Karpas-422 (cell line): ENCODE data around the gene PCGF2. TPM values are rescaled to one million over a fixed set of nuclear protein-coding genes. Genes with fewer than 3 reads are reported as not detected.

Source experiments
- DNase-seq: peaks from one replicate; pipeline ENCODE4 v3.0.0-alpha.2; 2015
- H2AFZ ChIP-seq: fragments of 200-600 bp; sonication (generic); 2 replicates; pipeline ENCODE4 v1.6.1; 2014; ENCODE audit warnings: antibody characterized with exemption, low read length, mixed read lengths
- H3K27ac ChIP-seq: fragments of 200-600 bp; sonication (generic); 2 replicates; pipeline ENCODE4 v1.5.1; 2014; ENCODE audit warnings: mild to moderate bottlenecking, low read length, moderate library complexity
- H3K27me3 ChIP-seq: fragments of 200-600 bp; sonication (generic); 2 replicates; pipeline ENCODE4 v1.6.1; 2014; ENCODE audit warnings: low read length, mixed read lengths
- H3K36me3 ChIP-seq: fragments of 200-600 bp; sonication (generic); 2 replicates; pipeline ENCODE4 v1.6.1; 2014; ENCODE audit warnings: low read length, mixed read lengths; ENCODE audit not compliant: insufficient read depth
- H3K4me1 ChIP-seq: fragments of 200-600 bp; sonication (generic); 2 replicates; pipeline ENCODE4 v1.6.1; 2014; ENCODE audit warnings: mild to moderate bottlenecking, low read length, mixed read lengths
- H3K4me2 ChIP-seq: fragments of 200-600 bp; sonication (generic); 2 replicates; pipeline ENCODE4 v1.6.1; 2014; ENCODE audit warnings: low read length, low read depth, mild to moderate bottlenecking; ENCODE audit not compliant: poor library complexity, severe bottlenecking
- H3K4me3 ChIP-seq: fragments of 200-600 bp; sonication (generic); 2 replicates; pipeline ENCODE4 v1.5.1; 2014; ENCODE audit warnings: mild to moderate bottlenecking, antibody characterized with exemption, low read length, mixed read lengths
- H3K79me2 ChIP-seq: fragments of 200-600 bp; sonication (generic); 2 replicates; pipeline ENCODE4 v1.6.1; 2014; ENCODE audit warnings: mild to moderate bottlenecking, low read length, mixed read lengths
- H3K9ac ChIP-seq: fragments of 200-600 bp; sonication (generic); 2 replicates; pipeline ENCODE4 v1.6.0; 2014; ENCODE audit warnings: low read length
- H3K9me2 ChIP-seq: fragments of 200-600 bp; sonication (generic), shearing (Covaris generic); replicated peaks from 2 replicates; pipeline ENCODE4 v1.6.0; 2014; ENCODE audit warnings: mild to moderate bottlenecking, low read length, moderate library complexity; ENCODE audit not compliant: insufficient read depth
- H3K9me3 ChIP-seq: fragments of 300-700, 200-600 bp; sonication (generic); 2 replicates; pipeline ENCODE4 v1.6.1; 2014; ENCODE audit warnings: low read length, mixed read lengths
- H4K20me1 ChIP-seq: fragments of 200-600 bp; sonication (generic); 2 replicates; pipeline ENCODE4 v1.6.1; 2014; ENCODE audit warnings: mild to moderate bottlenecking, antibody characterized with exemption, low read length, low read depth; ENCODE audit not compliant: insufficient read depth
- total RNA-seq: library from RNA; depleted of rRNA; stranded (reverse); fragments of >200 nt; shearing (Covaris generic); gene quantifications from 2 replicates; pipeline ENCODE4 v1.2.3, GENCODE V29; 2014; ENCODE audit warnings: low replicate concordance

The PCGF2 gene
- total RNA-seq, 1 experiment from 2014 or later = 0.15 TPM

DNA sequence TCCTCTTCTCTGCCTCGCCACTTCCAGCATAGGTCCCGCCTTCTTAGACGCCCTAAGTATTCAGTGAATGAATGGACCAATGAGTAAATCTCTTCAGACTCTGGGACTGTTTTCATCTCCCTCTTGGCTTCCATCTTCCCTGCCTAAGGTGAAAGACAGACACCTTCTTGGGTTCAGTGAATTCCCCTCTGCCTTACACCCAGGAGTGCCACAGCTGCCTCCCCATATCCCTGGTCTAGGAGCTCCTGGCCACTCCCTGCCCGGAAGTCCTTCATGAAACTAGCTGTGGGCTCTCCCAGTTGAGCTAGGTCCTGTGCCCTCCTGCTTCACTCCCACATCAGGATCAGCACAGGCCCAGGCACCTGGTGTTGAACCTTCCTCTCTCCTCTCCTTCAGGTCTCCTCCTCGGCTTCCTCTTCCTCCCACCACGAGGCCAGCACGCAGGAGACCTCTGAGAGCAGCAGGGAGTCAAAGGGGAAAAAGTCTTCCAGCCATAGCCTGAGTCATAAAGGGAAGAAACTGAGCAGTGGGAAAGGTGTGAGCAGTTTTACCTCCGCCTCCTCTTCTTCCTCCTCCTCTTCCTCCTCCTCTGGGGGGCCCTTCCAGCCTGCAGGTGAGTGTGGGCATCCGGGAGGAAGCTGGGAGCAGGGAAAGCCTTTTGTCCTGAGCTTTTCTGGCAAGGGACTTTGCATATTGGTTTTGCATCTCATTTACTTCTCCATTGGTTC lies 32.8 kb downstream of the PCGF2 start:
- H3K79me2 ChIP-seq = no peaks in the 10 kb centered on the region
- no peaks in the 10 kb centered on the region for H3K4me1 ChIP-seq
- H3K9me3 ChIP-seq = no peaks in the 10 kb centered on the region
- no peak overlapping the region for H3K4me3 ChIP-seq
- H2AFZ ChIP-seq = no peak overlapping the region
- H4K20me1 ChIP-seq = 0 out of 2 replicates have a peak, but pooled peaks cover 2% of the 10 kb centered on the region
- H3K27me3 ChIP-seq = no peaks in the 10 kb centered on the region
- peaks cover 4% of the 10 kb centered on the region; the same call in 1 of the 2 replicates for H3K36me3 ChIP-seq
- no peak for DNase-seq
- no peak overlapping the region for H3K4me2 ChIP-seq
- no peak overlapping the region for H3K9ac ChIP-seq
- H3K9me2 ChIP-seq = no peaks in the 10 kb centered on the region
- no peak overlapping the region for H3K27ac ChIP-seq

DNA sequence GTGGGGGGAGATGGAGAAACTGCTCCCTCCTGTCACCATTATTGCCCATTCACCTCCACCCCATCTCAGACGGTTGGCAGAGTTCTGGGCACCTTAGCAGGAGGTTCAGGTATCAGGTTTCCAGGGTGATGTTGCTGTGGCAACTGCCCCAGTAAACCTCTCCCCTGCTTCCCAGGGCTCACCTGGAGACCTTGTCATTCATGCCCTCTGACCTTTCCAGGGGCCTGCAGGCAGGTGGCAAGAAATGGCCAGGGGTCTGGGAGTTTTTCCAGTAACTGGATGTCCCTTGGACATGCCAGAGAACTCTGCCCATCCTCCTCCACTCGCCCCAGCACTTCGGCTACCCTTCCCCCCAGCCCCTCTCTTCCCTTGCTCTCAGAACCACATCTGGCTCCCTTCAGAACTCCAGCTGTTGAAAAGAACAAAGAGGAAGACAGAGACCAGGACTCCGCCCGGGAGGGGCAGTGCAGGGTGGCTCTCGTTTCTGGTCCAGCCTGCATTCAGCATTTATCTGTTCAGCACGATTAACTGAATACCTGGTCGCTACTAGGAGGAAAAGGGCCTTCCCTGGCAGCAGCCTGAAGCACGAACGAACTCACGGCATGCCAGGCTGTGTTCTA lies 34.6 kb downstream of the PCGF2 start:
- Histone ChIP-seq H3K27me3 (no peaks in the 10 kb centered on the region), H3K27ac (no peak overlapping the region), H3K9me2 (no peaks in the 10 kb centered on the region), H2AFZ (no peak overlapping the region), H3K9ac (no peak overlapping the region), H3K79me2 (peaks cover 2% of the 10 kb centered on the region; the same call in 1 of the 2 replicates), H3K4me2 (no peak overlapping the region), H3K36me3 (peaks cover 10% of the 10 kb centered on the region), H3K9me3 (no peaks in the 10 kb centered on the region), H3K4me3 (no peak overlapping the region), H3K4me1 (no peaks in the 10 kb centered on the region), H4K20me1 (0 out of 2 replicates have a peak, but pooled peaks cover 2% of the 10 kb centered on the region)
- no peak for DNase-seq

DNA sequence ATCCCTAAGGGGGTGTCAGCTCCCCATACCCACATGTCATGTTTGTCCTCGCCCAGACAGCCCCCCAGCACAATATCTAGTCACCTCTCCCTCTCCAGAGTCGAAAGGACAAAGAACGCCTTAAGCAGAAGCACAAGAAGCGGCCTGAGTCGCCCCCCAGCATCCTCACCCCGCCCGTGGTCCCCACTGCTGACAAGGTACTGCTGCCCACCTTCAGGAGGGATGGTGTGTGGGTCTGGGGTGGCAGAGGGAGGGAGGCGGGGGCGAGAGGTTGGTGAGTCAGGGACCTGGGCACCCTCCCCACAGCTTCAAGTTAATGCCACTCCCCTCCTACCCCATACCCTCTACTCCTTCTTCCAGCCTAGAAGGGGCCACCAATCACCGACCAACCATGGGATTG lies 35.5 kb downstream of the PCGF2 start:
- Histone ChIP-seq H3K27me3 (no peaks in the 10 kb centered on the region), H4K20me1 (no peaks in the 10 kb centered on the region), H3K36me3 (peaks cover 10% of the 10 kb centered on the region), H3K4me2 (no peak overlapping the region), H3K27ac (no peak overlapping the region), H3K9me2 (no peaks in the 10 kb centered on the region), H3K4me3 (no peak overlapping the region), H2AFZ (no peak overlapping the region), H3K79me2 (peaks cover 11% of the 10 kb centered on the region), H3K4me1 (no peaks in the 10 kb centered on the region), H3K9ac (no peak overlapping the region), H3K9me3 (no peaks in the 10 kb centered on the region)
- no peak for DNase-seq

DNA sequence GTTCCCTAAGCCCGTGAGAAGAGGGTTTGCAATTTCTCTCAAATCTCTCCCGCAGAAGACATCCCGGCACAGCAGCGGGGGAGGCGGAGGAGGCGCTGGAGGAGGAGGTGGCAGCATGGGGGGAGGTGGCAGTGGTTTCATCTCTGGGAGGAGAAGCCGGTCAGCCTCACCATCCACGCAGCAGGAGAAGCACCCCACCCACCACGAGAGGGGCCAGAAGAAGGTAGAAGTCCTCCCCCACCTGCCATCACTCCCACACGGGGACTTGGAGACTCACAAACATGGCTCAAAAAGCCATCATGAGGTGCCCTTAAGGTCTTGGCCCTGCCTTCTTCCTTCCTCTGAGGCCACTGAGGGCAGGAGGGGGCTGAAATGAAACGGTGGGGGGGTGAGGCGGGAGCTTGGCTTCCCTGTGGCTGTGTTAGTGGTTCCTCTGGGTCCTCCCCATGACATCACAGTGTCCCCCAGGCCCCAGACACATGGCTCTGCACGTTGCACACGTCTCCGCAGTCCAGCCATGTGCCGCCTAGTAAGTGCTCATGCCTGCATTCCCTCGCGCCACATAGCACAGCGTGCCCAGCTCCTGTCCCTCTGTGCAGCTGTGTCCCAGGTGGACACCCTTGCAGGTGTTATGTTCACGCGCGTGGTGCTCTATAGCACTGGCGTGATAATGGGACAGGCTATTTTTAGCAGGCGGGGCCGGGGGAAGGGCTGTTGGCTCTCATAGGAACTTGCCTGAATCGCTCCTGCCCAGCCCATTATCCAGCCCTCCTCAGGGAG lies 36.2 kb downstream of the PCGF2 start:
- Histone ChIP-seq H3K27me3 (no peaks in the 10 kb centered on the region), H3K9me2 (no peaks in the 10 kb centered on the region), H3K79me2 (peaks cover 17% of the 10 kb centered on the region), H4K20me1 (no peaks in the 10 kb centered on the region), H3K9me3 (no peaks in the 10 kb centered on the region), H3K36me3 (peaks cover 10% of the 10 kb centered on the region), H2AFZ (no peak overlapping the region), H3K27ac (no peak overlapping the region), H3K9ac (no peak overlapping the region), H3K4me2 (no peak overlapping the region), H3K4me1 (peaks cover 5% of the 10 kb centered on the region), H3K4me3 (no peak overlapping the region)
- DNase-seq = no peak

DNA sequence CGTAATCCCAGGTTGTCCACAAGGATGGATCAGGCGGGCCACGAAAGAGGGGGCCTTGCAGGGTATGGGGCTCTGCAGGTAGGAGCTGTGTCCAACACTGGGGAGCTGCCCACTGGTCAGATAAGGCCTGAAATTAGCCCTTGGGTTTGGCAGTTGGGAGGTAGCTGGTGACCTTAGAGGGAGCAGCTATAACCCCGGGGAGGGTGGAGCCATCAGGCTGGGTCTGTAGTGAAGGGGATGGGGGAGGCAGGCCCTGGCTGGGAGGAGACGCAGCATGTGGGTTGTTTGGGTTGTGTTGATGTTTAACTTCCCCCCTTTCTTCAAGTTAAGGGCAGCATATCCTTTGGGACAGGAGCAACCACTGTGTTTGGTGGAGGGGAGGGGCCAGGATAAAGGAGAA lies 37.2 kb downstream of the PCGF2 start:
- no peak overlapping the region for H2AFZ ChIP-seq
- peaks cover 14% of the 10 kb centered on the region for H3K4me1 ChIP-seq
- H3K79me2 ChIP-seq = peaks cover 27% of the 10 kb centered on the region
- H3K4me2 ChIP-seq = no peak overlapping the region
- no peak for DNase-seq
- no peak overlapping the region for H3K27ac ChIP-seq
- no peaks in the 10 kb centered on the region for H3K9me3 ChIP-seq
- peaks cover 10% of the 10 kb centered on the region for H3K36me3 ChIP-seq
- H3K4me3 ChIP-seq = no peak overlapping the region
- no peaks in the 10 kb centered on the region for H4K20me1 ChIP-seq
- H3K9ac ChIP-seq = no peak overlapping the region
- H3K9me2 ChIP-seq = no peaks in the 10 kb centered on the region
- H3K27me3 ChIP-seq = no peaks in the 10 kb centered on the region

DNA sequence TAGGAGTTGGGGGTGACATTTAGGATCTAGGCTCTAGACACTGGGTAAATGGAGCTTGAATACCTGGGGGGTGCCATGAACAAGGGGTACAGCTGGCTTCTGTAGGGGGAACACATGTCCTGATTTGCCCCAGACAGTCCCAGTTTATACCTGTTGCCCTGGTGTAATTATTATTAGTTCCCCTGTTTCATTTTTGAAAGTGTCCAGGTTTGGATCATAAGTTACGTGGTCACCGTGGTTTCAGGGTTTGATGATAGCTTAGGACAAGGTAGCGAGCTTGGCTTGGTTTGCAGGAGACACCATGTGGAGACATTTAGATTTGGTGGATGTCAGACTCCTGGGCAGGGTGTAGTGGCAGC lies 37.6 kb downstream of the PCGF2 start:
- H4K20me1 ChIP-seq = no peaks in the 10 kb centered on the region
- H3K36me3 ChIP-seq = peaks cover 10% of the 10 kb centered on the region
- H3K79me2 ChIP-seq = peaks cover 30% of the 10 kb centered on the region
- H3K27me3 ChIP-seq = no peaks in the 10 kb centered on the region
- H3K4me3 ChIP-seq = no peak overlapping the region
- no peak for DNase-seq
- H3K27ac ChIP-seq = no peak overlapping the region
- no peaks in the 10 kb centered on the region for H3K9me2 ChIP-seq
- H3K4me1 ChIP-seq = peaks cover 14% of the 10 kb centered on the region
- no peak overlapping the region for H2AFZ ChIP-seq
- H3K4me2 ChIP-seq = no peak overlapping the region
- H3K9ac ChIP-seq = no peak overlapping the region
- H3K9me3 ChIP-seq = no peaks in the 10 kb centered on the region

DNA sequence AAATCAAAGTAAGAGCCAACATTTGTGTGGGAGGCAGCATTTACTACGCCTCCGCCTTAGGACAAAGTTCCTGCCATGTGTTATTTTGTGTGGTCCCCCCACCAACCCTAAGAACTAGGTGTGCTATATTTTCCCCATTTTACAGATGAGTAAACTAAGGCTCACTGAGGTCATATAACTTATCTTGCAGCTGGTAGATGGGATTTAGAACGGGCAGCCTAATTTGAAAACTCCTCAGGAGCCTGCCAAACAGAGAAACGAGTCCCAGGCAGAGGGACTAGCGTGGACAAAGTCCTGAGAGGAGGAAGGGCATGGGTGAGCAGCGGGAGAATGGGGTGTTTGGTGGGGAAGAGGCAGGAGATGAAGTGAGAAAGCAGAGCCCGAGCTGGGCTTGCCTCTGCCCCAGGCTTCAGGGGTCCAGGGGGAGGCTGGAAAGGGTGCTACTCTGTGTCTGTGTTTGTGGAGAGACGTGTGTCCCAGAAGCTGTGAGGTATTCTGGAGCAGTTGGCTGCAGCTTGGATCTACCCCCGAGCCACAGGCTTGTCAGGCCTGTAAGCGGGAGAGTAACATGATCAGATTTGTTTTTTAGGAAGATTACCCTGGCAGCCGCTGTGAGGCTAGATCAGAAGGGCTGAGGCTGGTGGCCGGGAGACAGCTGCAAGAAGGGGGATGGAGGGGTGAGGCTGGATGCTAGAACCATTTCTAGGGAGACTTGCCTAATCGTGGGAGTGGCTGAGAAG lies 38.1 kb downstream of the PCGF2 start:
- Histone ChIP-seq H3K27ac (no peak overlapping the region), H3K4me2 (no peak overlapping the region), H4K20me1 (no peaks in the 10 kb centered on the region), H3K9ac (no peak overlapping the region), H3K9me2 (no peaks in the 10 kb centered on the region), H3K4me3 (no peak overlapping the region), H2AFZ (no peak overlapping the region), H3K4me1 (peaks cover 14% of the 10 kb centered on the region), H3K36me3 (peaks cover 10% of the 10 kb centered on the region), H3K27me3 (no peaks in the 10 kb centered on the region), H3K9me3 (no peaks in the 10 kb centered on the region), H3K79me2 (peaks cover 30% of the 10 kb centered on the region)
- DNase-seq = no peak
